EH (cell line): ENCODE measurements around the gene SSBP3.
"Not testable (repeated sequence)": the region's sequence is repeated elsewhere in the genome, so short reads cannot be mapped to it uniquely, and the experiment has no call there.

ENCODE experiments used
- DNase-seq: peaks from one replicate; pipeline ENCODE4 v3.0.0-alpha.2; 2015; ENCODE audit warnings: low read depth

The SSBP3 gene

GRCh38 chr1:54406339-54407153 is at the start of gene SSBP3:
TSS of gene SSBP3 (minus strand) at chr1:54406394.
- DNase-seq, result peak; percentile 92

GRCh38 chr1:54453509-54453908 is 47.3 kb upstream of the SSBP3 start:
- no peak for DNase-seq

GRCh38 chr1:54453022-54453421 is 46.8 kb upstream of the SSBP3 start:
- no peak for DNase-seq

- DNase-seq, result not testable (repeated sequence)
Measured at GRCh38 chr1:54449431-54449830, 43.2 kb upstream of the SSBP3 start.

- DNase-seq, result not testable (repeated sequence)
Measured at GRCh38 chr1:54448801-54449200, 42.6 kb upstream of the SSBP3 start.

- not testable (repeated sequence) for DNase-seq
Measured at GRCh38 chr1:54447081-54447480, 40.9 kb upstream of the SSBP3 start.

GRCh38 chr1:54442185-54442584 is 36.0 kb upstream of the SSBP3 start:
- no peak for DNase-seq

- DNase-seq, result no peak
Measured at GRCh38 chr1:54439550-54440223, 33.5 kb upstream of the SSBP3 start.

GRCh38 chr1:54437783-54438182 is 31.6 kb upstream of the SSBP3 start:
- DNase-seq, result no peak

- DNase-seq, result no peak
Measured at GRCh38 chr1:54436826-54437225, 30.6 kb upstream of the SSBP3 start.

- no peak for DNase-seq
Measured at GRCh38 chr1:54429838-54430237, 23.6 kb upstream of the SSBP3 start.

- DNase-seq, result no peak
Measured at GRCh38 chr1:54428837-54429518, 22.8 kb upstream of the SSBP3 start.

GRCh38 chr1:54425152-54425584 is 19.0 kb upstream of the SSBP3 start:
- no peak for DNase-seq

GRCh38 chr1:54424398-54424797 is 18.2 kb upstream of the SSBP3 start:
- DNase-seq, result no peak

GRCh38 chr1:54421101-54421504 is 14.9 kb upstream of the SSBP3 start:
- peak; percentile 49 for DNase-seq

- not testable (repeated sequence) for DNase-seq
Measured at GRCh38 chr1:54418598-54418997, 12.4 kb upstream of the SSBP3 start.

GRCh38 chr1:54417123-54417522 is 10.9 kb upstream of the SSBP3 start:
- DNase-seq, result no peak

- no peak for DNase-seq
Measured at GRCh38 chr1:54416435-54416834, 10.2 kb upstream of the SSBP3 start.

- DNase-seq, result no peak
Measured at GRCh38 chr1:54415991-54416390, 9.8 kb upstream of the SSBP3 start.

GRCh38 chr1:54415533-54415932 is 9.3 kb upstream of the SSBP3 start:
- no peak for DNase-seq

GRCh38 chr1:54413732-54414131 is 7.5 kb upstream of the SSBP3 start:
- DNase-seq, result no peak

GRCh38 chr1:54413295-54413694 is 7.1 kb upstream of the SSBP3 start:
- peak; percentile 81 for DNase-seq

- no peak for DNase-seq
Measured at GRCh38 chr1:54410359-54410758, 4.2 kb upstream of the SSBP3 start.
